IgD-negative memory B cell (primary cell): ENCODE results near the gene DCAF7. TPM values are rescaled to one million over a fixed set of nuclear protein-coding genes. Genes with fewer than 3 reads are reported as not detected.

Experiments
- H3K27ac Mint-ChIP-seq, 3 donors: one replicate each; pipeline ENCODE4 v1.8.0; 2020 to 2022; ENCODE audit warnings: mild to moderate bottlenecking in 3 of 3, mixed read lengths in 3 of 3, moderate library complexity in 1 of 3
- H3K27me3 Mint-ChIP-seq: one replicate; pipeline ENCODE4 v1.8.0; 2021; ENCODE audit warnings: mixed read lengths
- H3K36me3 Mint-ChIP-seq: one replicate; pipeline ENCODE4 v1.8.0; 2020; ENCODE audit warnings: mild to moderate bottlenecking, mixed read lengths
- H3K4me1 Mint-ChIP-seq, 3 donors: one replicate each; pipeline ENCODE4 v1.8.0; 2020 to 2022; ENCODE audit warnings: mixed read lengths in 3 of 3, mild to moderate bottlenecking in 1 of 3
- H3K4me3 Mint-ChIP-seq, 4 donors: one replicate each; pipeline ENCODE4 v1.8.0; 2020 to 2022; ENCODE audit warnings: mild to moderate bottlenecking in 4 of 4, mixed read lengths in 4 of 4, moderate library complexity in 3 of 4
- H3K9me3 Mint-ChIP-seq, 3 donors: one replicate each; pipeline ENCODE4 v1.8.0; 2020 to 2021; ENCODE audit warnings: mixed read lengths in 3 of 3, mild to moderate bottlenecking in 1 of 3
- polyA plus RNA-seq: library from polyadenylated mRNA; unstranded; fragments of 300-500 nt; fragmentation: Illumina TruSeq; gene quantifications from one replicate; pipeline ENCODE4 v1.2.3, GENCODE V29; 2021

Gene DCAF7, protein sequence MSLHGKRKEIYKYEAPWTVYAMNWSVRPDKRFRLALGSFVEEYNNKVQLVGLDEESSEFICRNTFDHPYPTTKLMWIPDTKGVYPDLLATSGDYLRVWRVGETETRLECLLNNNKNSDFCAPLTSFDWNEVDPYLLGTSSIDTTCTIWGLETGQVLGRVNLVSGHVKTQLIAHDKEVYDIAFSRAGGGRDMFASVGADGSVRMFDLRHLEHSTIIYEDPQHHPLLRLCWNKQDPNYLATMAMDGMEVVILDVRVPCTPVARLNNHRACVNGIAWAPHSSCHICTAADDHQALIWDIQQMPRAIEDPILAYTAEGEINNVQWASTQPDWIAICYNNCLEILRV
- polyA plus RNA-seq, result 72.0 TPM

DNA sequence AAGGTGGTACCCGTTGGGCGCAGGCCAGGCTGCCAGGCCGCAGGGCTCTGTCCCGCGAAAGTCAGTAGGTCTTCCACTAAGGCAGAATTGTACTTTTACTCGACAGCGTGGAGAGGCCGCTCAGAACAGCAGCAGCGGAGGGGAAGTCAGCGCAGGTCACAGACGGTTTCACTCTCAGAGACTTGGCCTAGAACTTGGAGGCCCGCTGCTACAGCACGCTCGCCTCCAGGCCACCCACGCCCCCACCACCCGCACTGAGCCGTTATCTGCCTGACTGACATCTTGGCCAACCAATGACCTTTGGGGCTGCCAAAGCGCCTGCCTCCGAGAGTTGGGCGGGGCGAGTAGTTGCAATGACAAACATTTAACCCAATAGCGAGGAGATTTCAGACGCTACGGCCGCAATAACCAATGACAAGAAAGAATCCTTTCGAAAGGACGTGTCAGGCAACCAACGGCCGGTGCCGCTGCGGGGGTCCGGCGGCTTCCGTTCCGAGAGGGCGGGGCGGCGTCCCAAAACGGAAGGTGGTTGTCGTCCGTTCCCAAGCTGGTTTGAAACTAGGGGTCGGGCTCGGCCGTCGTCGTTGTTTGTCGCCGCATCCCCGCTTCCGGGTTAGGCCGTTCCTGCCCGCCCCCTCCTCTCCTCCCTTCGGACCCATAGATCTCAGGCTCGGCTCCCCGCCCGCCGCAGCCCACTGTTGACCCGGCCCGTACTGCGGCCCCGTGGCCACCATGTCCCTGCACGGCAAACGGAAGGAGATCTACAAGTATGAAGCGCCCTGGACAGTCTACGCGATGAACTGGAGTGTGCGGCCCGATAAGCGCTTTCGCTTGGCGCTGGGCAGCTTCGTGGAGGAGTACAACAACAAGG lies at the start of gene DCAF7:
TSS of gene DCAF7 (plus strand) at position 532 of the 871 bp plus-strand sequence. CDS start at position 733, 201 bp downstream.
- no peaks in the 10 kb centered on the region for H3K9me3 Mint-ChIP-seq
- H3K4me1 Mint-ChIP-seq, result peaks cover 23 to 37% (median 30%) of the 10 kb centered on the region in 3 donors
- H3K27ac Mint-ChIP-seq, result peak within 1 kb of the TSS; percentile 67 to 97 (median 94)
- H3K36me3 Mint-ChIP-seq, result no peaks in the 10 kb centered on the region
- no peaks in the 10 kb centered on the region for H3K27me3 Mint-ChIP-seq
- H3K4me3 Mint-ChIP-seq, result peak within 1 kb of the TSS; percentile 92 to 99 (median 98)

DNA sequence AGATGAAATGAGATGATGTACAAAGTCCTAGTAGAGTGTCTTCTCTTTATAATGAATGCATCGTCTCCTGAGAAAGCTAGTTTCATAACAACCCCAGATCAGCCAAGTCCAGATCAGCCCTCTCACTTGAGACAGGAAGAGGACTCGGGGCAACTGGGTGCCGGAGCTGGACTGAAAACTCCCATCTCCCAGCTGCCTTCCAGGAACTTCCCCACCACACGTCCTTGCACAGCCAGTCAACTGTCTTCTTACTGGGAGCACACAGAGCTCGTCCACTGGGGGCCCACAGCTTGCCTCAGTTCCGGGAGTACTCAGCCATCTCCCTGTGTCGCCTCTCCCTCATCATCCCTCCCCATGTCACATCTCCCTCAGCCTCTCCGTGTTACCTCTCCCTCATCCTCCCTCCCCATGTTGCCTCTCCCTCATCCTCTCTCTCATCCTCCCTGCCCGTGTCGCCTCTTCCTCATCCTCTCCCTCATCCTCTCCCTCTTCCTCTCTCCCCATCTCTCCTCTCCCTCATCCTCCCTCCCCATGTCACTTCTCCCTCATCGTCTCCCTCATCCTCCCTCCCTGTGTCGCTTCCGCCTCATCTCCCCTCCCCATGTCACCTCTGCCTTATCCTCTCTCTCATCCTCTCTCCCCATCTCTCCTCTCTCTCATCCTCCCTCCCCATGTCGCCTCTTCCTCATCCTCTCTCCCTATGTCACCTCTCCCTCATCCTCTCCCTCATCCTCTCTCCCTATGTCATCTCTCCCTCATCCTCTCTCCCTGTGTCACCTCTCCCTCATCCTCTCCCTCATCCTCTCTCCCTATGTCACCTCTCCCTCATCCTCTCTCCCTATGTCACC lies 49.5 kb upstream of the DCAF7 start:
- Mint-ChIP-seq H3K4me1 (no peaks in the 10 kb centered on the region), H3K4me3 (no peak overlapping the region), H3K36me3 (peaks cover 3% of the 10 kb centered on the region), H3K27me3 (peaks cover 20% of the 10 kb centered on the region), H3K27ac (no peak overlapping the region), H3K9me3 (peaks cover 0 to 6% (median 5%) of the 10 kb centered on the region in 3 donors)

DNA sequence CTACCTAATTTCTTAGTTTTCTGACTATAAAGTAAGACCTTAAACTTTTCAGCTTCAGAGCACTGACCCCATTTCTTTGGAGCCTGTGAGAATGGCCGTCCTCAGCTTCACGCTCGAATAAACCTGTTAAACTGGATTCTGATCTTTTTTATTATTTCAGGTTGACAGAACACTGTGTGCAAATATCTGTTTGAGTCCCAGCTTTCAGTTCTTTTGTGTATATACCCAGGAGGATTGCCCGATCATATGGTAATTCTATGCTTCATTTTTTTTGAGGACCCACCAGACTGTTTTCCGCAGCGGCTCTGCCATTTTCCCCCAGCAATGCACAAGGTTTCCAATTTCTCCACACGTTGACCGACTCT lies 47.0 kb upstream of the DCAF7 start:
- Mint-ChIP-seq H3K27ac (no peak overlapping the region), H3K36me3 (peaks cover 4% of the 10 kb centered on the region), H3K9me3 (peaks cover 0 to 8% (median 6%) of the 10 kb centered on the region in 3 donors), H3K4me3 (no peak overlapping the region), H3K27me3 (peaks cover 20% of the 10 kb centered on the region), H3K4me1 (no peaks in the 10 kb centered on the region)

DNA sequence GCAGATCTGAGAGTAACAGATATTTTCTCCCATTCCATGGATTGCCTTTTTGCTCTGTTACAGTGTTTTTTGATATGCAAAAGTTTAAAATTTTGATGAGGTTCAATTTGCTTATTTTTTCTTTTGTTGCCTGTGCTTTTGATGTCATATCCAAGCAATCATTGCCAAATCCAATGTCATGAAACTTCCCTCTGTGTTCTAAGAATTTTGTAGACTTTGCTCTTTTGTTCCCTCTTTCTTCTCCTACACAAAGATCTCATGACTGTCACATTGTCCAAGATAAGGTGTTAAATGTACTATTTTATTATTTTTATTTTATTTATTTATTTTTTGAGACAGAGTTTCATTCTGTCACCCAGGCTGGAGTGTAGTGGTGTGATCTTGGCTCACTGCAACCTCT lies 46.0 kb upstream of the DCAF7 start:
- Mint-ChIP-seq H3K4me3 (no peak overlapping the region), H3K9me3 (peaks cover 0 to 8% (median 6%) of the 10 kb centered on the region in 3 donors)

DNA sequence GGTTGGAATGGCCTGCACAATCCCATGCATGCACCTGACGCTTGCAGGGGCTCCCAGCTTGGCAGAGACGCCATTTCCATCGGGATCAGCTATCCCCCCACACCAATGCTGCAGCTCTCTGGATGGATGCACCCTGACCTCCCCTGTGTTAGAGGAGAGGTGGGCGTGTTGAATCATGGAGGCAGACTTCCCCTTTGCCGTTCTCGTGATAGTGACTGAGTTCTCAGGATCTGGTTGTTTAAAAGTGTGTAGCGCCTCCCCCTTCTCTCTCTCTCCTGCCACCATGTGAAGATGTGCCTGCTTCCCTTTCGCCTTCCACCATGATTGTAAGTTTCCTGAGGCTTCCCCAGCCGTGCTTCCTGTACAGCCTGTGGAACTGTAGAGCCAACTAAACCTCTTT lies 44.9 kb upstream of the DCAF7 start:
- Mint-ChIP-seq H3K9me3 (peaks cover 0 to 8% (median 6%) of the 10 kb centered on the region in 3 donors), H3K27me3 (peaks cover 20% of the 10 kb centered on the region), H3K4me3 (no peak overlapping the region), H3K4me1 (no peaks in the 10 kb centered on the region), H3K27ac (peak overlapping the region in 1 of 3 donors; percentile 49), H3K36me3 (peaks cover 4% of the 10 kb centered on the region)

More for the DNA sequence above, 46.0 kb upstream of the DCAF7 start:
- Mint-ChIP-seq H3K27ac (no peak overlapping the region), H3K36me3 (peaks cover 4% of the 10 kb centered on the region), H3K27me3 (peaks cover 23% of the 10 kb centered on the region), H3K4me1 (no peaks in the 10 kb centered on the region)

DNA sequence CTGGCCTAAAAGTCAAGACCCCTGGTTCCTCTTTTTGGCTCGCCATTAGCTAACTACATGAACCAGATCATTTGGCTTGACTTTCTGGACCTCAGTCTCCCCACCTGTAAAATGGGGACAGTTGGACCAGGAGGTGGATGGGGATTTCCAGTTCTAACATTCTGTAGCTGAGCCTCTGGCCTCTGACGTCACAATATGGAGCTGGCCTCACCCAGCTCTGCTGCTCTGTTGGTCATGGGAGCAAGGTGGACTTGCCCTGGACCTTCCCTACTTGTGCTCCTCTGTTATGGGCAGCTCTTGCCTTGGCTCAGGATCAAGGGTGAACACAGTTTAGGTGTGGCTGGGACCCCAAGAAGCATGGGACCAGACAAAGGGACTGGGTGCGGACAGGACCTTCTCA lies 43.6 kb upstream of the DCAF7 start:
- H3K27me3 Mint-ChIP-seq, result peaks cover 17% of the 10 kb centered on the region
- no peak overlapping the region for H3K4me3 Mint-ChIP-seq
- no peaks in the 10 kb centered on the region for H3K4me1 Mint-ChIP-seq
- H3K36me3 Mint-ChIP-seq, result peaks cover 4% of the 10 kb centered on the region
- no peak overlapping the region for H3K27ac Mint-ChIP-seq
- peaks cover 0 to 8% (median 6%) of the 10 kb centered on the region in 3 donors for H3K9me3 Mint-ChIP-seq

DNA sequence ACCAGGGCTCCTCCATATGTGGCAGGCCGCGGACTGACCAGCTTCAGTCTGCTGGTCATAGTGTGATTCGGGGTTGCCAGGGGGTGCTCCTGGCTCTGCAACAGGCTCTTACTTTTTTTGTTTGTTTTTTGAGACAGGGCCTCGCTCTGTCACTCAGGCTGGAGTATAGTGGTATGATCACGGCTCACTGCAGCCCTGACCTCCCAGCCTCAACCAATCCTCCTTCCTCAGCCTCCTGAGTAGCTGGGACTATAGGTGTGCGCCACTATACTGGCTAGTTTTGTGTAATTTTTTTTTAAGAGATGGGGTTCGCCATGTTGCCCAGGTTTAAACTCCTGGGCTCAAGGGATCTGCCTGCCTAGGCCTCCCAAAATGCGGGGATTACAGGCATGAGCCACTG lies 38.9 kb upstream of the DCAF7 start:
- Mint-ChIP-seq H3K36me3 (peaks cover 1% of the 10 kb centered on the region), H3K27ac (no peak overlapping the region), H3K9me3 (no peaks in the 10 kb centered on the region)

DNA sequence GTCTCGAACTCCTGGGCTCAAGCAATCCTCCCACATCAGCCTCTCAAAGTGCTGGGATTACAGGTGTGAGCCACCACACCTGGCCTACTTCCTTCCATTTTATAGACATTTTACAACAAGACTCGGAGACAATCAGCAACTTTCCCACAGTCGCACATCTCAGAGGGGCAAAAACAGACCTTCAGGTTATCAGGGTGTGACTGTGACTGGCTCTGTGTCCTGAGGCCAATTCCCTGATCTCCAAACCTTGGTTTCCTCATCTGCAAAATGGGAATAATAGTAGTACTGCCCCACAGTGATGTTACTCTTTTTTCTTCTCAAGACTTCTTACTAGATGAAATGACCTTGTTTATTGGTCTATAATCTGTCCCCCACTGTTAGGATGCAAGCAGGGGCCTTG lies 37.9 kb upstream of the DCAF7 start:
- Mint-ChIP-seq H3K9me3 (no peaks in the 10 kb centered on the region), H3K4me1 (no peaks in the 10 kb centered on the region), H3K27me3 (peaks cover 11% of the 10 kb centered on the region), H3K27ac (no peak overlapping the region), H3K4me3 (no peak overlapping the region), H3K36me3 (no peaks in the 10 kb centered on the region)

More for the DNA sequence above, 38.9 kb upstream of the DCAF7 start:
- Mint-ChIP-seq H3K27me3 (peaks cover 9% of the 10 kb centered on the region), H3K4me3 (no peak overlapping the region), H3K4me1 (no peaks in the 10 kb centered on the region)

DNA sequence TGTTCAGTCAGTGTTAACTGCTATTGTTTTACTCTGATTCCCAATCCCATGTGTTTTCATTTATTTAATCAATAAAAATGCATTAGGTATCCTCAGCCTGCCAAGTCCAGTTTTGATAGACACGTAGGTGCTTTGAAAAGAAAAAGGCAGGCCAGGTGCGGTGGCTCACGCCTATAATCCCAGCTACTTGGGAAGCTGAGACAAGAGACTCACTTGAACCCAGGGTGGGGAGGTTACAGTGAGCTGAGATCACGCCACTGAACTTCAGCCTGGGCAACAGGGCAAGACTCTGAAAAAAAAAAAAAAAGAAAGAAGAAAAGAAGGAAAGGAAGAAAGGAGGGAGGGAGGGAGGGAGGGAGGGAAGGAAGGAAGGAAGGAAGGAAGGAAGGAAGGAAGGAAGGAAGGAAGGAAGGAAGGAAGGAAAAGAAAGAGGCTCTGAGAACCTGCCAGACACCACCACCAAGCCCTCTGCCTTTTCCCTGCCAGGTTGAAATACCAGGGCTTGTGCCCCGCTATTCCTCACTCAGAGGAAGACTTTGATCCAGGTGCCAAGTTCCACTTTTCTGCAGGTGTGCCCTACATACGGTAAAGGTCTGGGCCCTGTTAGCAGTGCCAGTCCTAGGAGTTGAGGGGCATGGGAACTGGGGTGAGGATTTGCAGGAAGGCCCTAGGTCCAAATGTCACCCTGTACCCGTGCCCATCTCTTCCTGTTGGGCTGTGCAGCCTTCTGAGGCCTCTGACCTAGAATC lies 37.2 kb upstream of the DCAF7 start:
- peaks cover 12% of the 10 kb centered on the region for H3K27me3 Mint-ChIP-seq
- no peak overlapping the region for H3K4me3 Mint-ChIP-seq
- no peaks in the 10 kb centered on the region for H3K4me1 Mint-ChIP-seq
- no peaks in the 10 kb centered on the region for H3K36me3 Mint-ChIP-seq
- no peaks in the 10 kb centered on the region for H3K9me3 Mint-ChIP-seq
- peak overlapping the region in 1 of 3 donors; percentile 31 for H3K27ac Mint-ChIP-seq

DNA sequence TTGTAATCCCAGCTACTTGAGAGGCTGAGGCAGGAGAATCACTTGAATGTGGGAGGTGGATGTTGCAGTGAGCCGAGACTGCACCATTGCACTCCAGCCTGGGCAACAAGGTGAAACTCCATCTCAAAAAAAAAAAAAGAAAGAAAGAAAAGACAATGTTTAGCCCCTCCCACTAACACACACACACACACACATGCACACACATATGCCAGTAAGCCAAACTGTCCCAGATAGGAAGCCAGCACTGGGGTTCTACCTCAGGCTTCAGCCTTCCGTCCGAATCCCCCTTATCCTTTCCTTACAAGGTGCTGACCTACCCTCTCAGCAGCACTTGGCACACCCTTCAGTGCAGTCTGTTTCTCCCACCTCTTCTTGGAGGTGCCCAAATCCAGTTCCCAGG lies 35.8 kb upstream of the DCAF7 start:
- peaks cover 7% of the 10 kb centered on the region for H3K27me3 Mint-ChIP-seq
- H3K9me3 Mint-ChIP-seq, result no peaks in the 10 kb centered on the region
- H3K36me3 Mint-ChIP-seq, result no peaks in the 10 kb centered on the region
- H3K27ac Mint-ChIP-seq, result peak overlapping the region in 1 of 3 donors; percentile 35
- no peak overlapping the region for H3K4me3 Mint-ChIP-seq
- H3K4me1 Mint-ChIP-seq, result no peaks in the 10 kb centered on the region

DNA sequence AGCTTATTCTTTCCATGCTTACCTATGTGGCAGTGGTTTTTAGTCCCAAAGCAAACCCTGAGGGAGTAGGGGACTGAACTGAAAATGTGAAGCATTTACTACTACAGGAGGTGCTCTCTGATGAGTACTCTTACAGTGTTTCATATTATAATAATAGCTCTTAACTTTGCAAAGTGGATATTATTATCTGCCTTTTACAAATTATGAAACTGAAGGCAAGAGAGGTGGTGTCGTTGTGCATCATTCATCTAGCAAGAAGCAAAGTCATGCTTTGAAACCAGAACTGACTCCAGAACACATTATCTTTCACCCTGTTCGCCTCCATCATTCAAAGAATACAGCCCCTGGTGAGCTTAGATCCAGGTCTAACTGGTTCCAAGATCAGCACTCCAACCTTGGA lies 35.3 kb upstream of the DCAF7 start:
- no peaks in the 10 kb centered on the region for H3K4me1 Mint-ChIP-seq
- H3K27me3 Mint-ChIP-seq, result peaks cover 7% of the 10 kb centered on the region
- peak overlapping the region in 1 of 3 donors; percentile 35 for H3K27ac Mint-ChIP-seq
- H3K36me3 Mint-ChIP-seq, result no peaks in the 10 kb centered on the region
- no peaks in the 10 kb centered on the region for H3K9me3 Mint-ChIP-seq
- no peak overlapping the region for H3K4me3 Mint-ChIP-seq

DNA sequence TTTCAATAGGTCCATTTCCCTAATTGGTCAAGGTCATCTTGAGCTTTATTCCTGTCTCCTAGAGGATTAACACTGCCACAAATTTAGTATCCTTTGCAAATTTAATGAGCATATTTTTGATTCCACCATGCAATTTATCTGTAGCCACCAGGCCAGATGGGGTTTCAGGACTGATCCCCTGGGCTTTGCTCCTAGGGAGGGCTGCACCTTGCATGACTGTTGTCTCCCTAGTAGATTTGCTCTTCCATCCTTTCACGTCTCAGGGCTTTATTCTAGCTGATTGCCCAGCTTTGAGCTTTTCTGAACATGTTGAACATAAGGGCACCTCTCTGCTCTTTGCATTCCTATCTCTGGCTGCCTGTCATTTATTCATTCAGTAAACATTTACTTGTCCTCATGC lies 34.9 kb upstream of the DCAF7 start:
- Mint-ChIP-seq H3K27ac (no peak overlapping the region), H3K27me3 (peaks cover 7% of the 10 kb centered on the region), H3K4me1 (no peaks in the 10 kb centered on the region), H3K4me3 (no peak overlapping the region), H3K36me3 (no peaks in the 10 kb centered on the region), H3K9me3 (no peaks in the 10 kb centered on the region)

DNA sequence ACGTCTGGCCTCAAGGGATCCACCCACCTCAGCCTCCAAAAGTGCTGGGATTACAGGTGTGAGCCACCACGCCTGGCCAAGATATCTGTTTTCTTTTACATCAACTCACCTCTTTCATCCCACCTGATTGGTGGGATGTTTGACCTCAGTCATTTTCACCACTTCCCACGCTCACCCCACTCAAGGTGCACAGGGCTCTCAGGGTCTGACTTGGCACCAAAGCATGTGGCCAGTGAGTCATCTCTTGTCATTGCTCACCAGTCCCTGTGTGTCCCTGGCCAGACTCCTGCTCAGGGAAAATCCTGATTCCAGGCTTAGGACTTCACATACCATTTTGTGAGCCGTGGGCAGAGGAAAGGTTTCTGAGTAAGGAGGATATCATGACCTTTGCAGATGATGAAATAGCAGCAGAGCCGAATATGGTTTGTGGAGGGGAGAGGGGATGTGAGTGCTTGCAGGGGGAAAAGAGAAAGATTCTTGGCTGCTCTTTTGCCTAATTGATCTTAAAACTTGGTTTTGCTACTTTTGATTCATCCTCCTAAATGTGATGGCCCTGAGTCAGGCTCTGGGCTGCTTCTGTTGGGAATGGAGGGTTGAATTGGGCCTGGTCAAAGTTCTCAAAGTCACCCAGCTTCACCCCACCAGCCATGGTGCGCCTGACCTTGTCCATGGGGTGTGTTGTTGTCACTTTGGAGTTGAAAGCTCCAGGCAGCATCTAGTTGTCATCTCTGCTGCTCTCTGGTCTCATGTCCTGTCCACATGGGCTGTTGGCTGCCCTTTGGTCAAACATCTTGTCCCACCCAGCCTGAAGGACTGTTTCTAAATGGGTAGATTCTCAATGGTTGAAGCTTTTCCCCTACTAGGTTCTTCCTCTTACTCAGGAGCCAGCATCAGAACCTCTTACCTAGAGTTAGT lies 33.1 kb upstream of the DCAF7 start:
- H3K4me3 Mint-ChIP-seq, result no peak overlapping the region
- no peaks in the 10 kb centered on the region for H3K36me3 Mint-ChIP-seq
- H3K27me3 Mint-ChIP-seq, result peaks cover 8% of the 10 kb centered on the region
- H3K27ac Mint-ChIP-seq, result no peak overlapping the region
- no peaks in the 10 kb centered on the region for H3K4me1 Mint-ChIP-seq
- H3K9me3 Mint-ChIP-seq, result no peaks in the 10 kb centered on the region
